Activated CD8-positive, alpha-beta T cell treated with anti-CD3 and anti-CD28 coated beads, Interleukin-2, amount 10 ng/mL, durations not matched to agents 7 days and 5 days (primary cell): ENCODE data around the gene STUB1. TPM values are rescaled to one million over a fixed set of nuclear protein-coding genes. Genes with fewer than 3 reads are reported as not detected.
A peak's percentile ranks its signal among the peaks of the same experiment; 100 is the strongest.

Experiments
- ATAC-seq: fragments of 150-1000 bp; cut with Tn5 transposase; one replicate; pipeline ENCODE4 v1.10.0; 2021; ENCODE audit warnings: moderate library complexity
- CTCF ChIA-PET: fragments of 350-600 bp; sonication (Branson Sonifier 250); formaldehyde crosslinking; loops from one replicate; lab custom pipeline; 2021; ENCODE audit warnings: antibody characterized with exemption; lab: Charles Lee
- POLR2A ChIA-PET: fragments of 350-600 bp; sonication (Branson Sonifier 250); formaldehyde crosslinking; loops from one replicate; lab custom pipeline; 2021; ENCODE audit warnings: antibody characterized with exemption; lab: Charles Lee
- DNase-seq: peaks from one replicate; pipeline ENCODE4 v3.0.0-alpha.2; 2020
- H3K27ac Mint-ChIP-seq: one replicate; pipeline ENCODE4 v1.8.0; 2021; ENCODE audit warnings: mild to moderate bottlenecking, mixed read lengths
- H3K27me3 Mint-ChIP-seq: one replicate; pipeline ENCODE4 v1.8.0; 2021; ENCODE audit warnings: low read depth, mixed read lengths
- H3K36me3 Mint-ChIP-seq: one replicate; pipeline ENCODE4 v1.8.0; 2021; ENCODE audit warnings: low read depth, mixed read lengths
- H3K4me1 Mint-ChIP-seq: one replicate; pipeline ENCODE4 v1.8.0; 2021; ENCODE audit warnings: low read depth, mixed read lengths
- H3K4me3 Mint-ChIP-seq: one replicate; pipeline ENCODE4 v1.8.0; 2021; ENCODE audit warnings: mild to moderate bottlenecking, mixed read lengths
- H3K9me3 Mint-ChIP-seq: one replicate; pipeline ENCODE4 v1.8.0; 2022; ENCODE audit warnings: mixed read lengths; ENCODE audit not compliant: insufficient read depth
- total RNA-seq, 2 experiments: library from RNA; stranded (reverse); gene quantifications; one replicate each; pipeline ENCODE4 v1.2.3, GENCODE V29; 2021

The STUB1 gene
- total RNA-seq, 2 experiments from 2014 or later: 80.4 to 86.4 TPM

GRCh38 chr16:693766-694165, 13.6 kb downstream of the STUB1 start:
- Mint-ChIP-seq H3K27me3 (peaks cover 20% of the 10 kb centered on the region), H3K4me3 (no peak overlapping the region), H3K9me3 (no peaks in the 10 kb centered on the region), H3K36me3 (no peaks in the 10 kb centered on the region), H3K4me1 (peaks cover 37% of the 10 kb centered on the region), H3K27ac (no peak overlapping the region)
- DNase-seq (no peak), ATAC-seq (no peak)
- POLR2A ChIA-PET: no interaction called here
- CTCF ChIA-PET: no interaction called here

GRCh38 chr16:694187-694862, 14.1 kb downstream of the STUB1 start:
- POLR2A ChIA-PET: no interaction called here
- no peaks in the 10 kb centered on the region for H3K9me3 Mint-ChIP-seq
- peak overlapping the region; percentile 56 for H3K4me3 Mint-ChIP-seq
- peaks cover 37% of the 10 kb centered on the region for H3K4me1 Mint-ChIP-seq
- no peak overlapping the region for H3K27ac Mint-ChIP-seq
- CTCF ChIA-PET: interaction anchor here (1.5 to 1.9 kb wide), 2 partner anchors 18 to 26 kb away, joined by 5 to 6 read pairs; no protein-coding TSS in a partner anchor
- peaks cover 21% of the 10 kb centered on the region for H3K27me3 Mint-ChIP-seq
- ATAC-seq: no peak
- DNase-seq: no peak
- no peaks in the 10 kb centered on the region for H3K36me3 Mint-ChIP-seq

GRCh38 chr16:694863-695354, 14.7 kb downstream of the STUB1 start:
- no peak for DNase-seq

GRCh38 chr16:695355-696089, 15.3 kb downstream of the STUB1 start:
- peak overlapping the region; percentile 78 for H3K27ac Mint-ChIP-seq
- peak; percentile 81 for ATAC-seq
- no peaks in the 10 kb centered on the region for H3K36me3 Mint-ChIP-seq
- H3K9me3 Mint-ChIP-seq: no peaks in the 10 kb centered on the region
- H3K4me3 Mint-ChIP-seq: peak overlapping the region; percentile 76
- H3K4me1 Mint-ChIP-seq: peaks cover 35% of the 10 kb centered on the region
- peaks cover 26% of the 10 kb centered on the region for H3K27me3 Mint-ChIP-seq
- POLR2A ChIA-PET: interaction anchor here (0.6 to 1.0 kb wide), 5 partner anchors 8 to 52 kb away, joined by 3 to 4 read pairs (median 4); partner anchors contain the start of gene ANTKMT
- CTCF ChIA-PET: interaction anchor here (0.9 to 1.9 kb wide), 5 partner anchors 17 to 108 kb away, joined by 3 to 6 read pairs (median 5); partner anchors contain the start of gene RHOT2
- DNase-seq: peak; percentile 69

More at GRCh38 chr16:694863-695354, 14.7 kb downstream of the STUB1 start:
- Mint-ChIP-seq H3K27me3 (peaks cover 23% of the 10 kb centered on the region), H3K4me1 (peaks cover 36% of the 10 kb centered on the region), H3K4me3 (peak overlapping the region; percentile 22), H3K27ac (no peak overlapping the region), H3K36me3 (no peaks in the 10 kb centered on the region), H3K9me3 (no peaks in the 10 kb centered on the region)
- ChIA-PET POLR2A (interaction anchor here (0.6 to 1.0 kb wide), 3 partner anchors 9 to 26 kb away, joined by 3 to 4 read pairs (median 3); partner anchors contain the start of gene ANTKMT), CTCF (interaction anchor here (1.0 to 1.9 kb wide), 4 partner anchors 17 to 109 kb away, joined by 3 to 6 read pairs (median 5); no protein-coding TSS in a partner anchor)
- no peak for ATAC-seq

GRCh38 chr16:698911-699671, 18.9 kb downstream of the STUB1 start:
- Mint-ChIP-seq H3K27me3 (peaks cover 38% of the 10 kb centered on the region), H3K27ac (no peak overlapping the region), H3K9me3 (no peaks in the 10 kb centered on the region), H3K4me1 (peaks cover 24% of the 10 kb centered on the region), H3K4me3 (peak overlapping the region; percentile 15), H3K36me3 (no peaks in the 10 kb centered on the region)
- POLR2A ChIA-PET: no interaction called here
- peak; percentile 56 for DNase-seq
- CTCF ChIA-PET: no interaction called here
- no peak for ATAC-seq

GRCh38 chr16:700684-701584, 20.7 kb downstream of the STUB1 start:
- ATAC-seq: peak; percentile 73
- Mint-ChIP-seq H3K4me1 (peaks cover 17% of the 10 kb centered on the region), H3K27me3 (peaks cover 33% of the 10 kb centered on the region), H3K27ac (no peak overlapping the region), H3K9me3 (no peaks in the 10 kb centered on the region), H3K36me3 (no peaks in the 10 kb centered on the region), H3K4me3 (no peak overlapping the region)
- POLR2A ChIA-PET: interaction anchor here (0.9 kb wide), 1 partner anchor 11 kb away, joined by 3 read pairs; the partner anchor contains the start of gene WDR24
- peak; percentile 54 for DNase-seq
- CTCF ChIA-PET: interaction anchor here (0.9 kb wide), 1 partner anchor 11 kb away, joined by 3 read pairs; no protein-coding TSS in a partner anchor

- POLR2A ChIA-PET: no interaction called here
These were observed 22.1 kb downstream of the STUB1 start for GRCh38 chr16:702341-702740.

GRCh38 chr16:703406-703805, 23.2 kb downstream of the STUB1 start:
- Mint-ChIP-seq H3K4me1 (peaks cover 11% of the 10 kb centered on the region), H3K27me3 (peaks cover 52% of the 10 kb centered on the region), H3K27ac (no peak overlapping the region), H3K9me3 (no peaks in the 10 kb centered on the region), H3K36me3 (no peaks in the 10 kb centered on the region), H3K4me3 (no peak overlapping the region)
- DNase-seq: no peak
- ATAC-seq: no peak
- ChIA-PET POLR2A (interaction anchor here (0.7 to 1.0 kb wide), 2 partner anchors 8 to 13 kb away, joined by 3 to 4 read pairs; partner anchors contain the start of gene WDR24), CTCF (interaction anchor here (1.0 kb wide), 1 partner anchor 9 kb away, joined by 4 read pairs; no protein-coding TSS in a partner anchor)

More at GRCh38 chr16:702341-702740, 22.1 kb downstream of the STUB1 start:
- Mint-ChIP-seq H3K27ac (no peak overlapping the region), H3K4me1 (peaks cover 11% of the 10 kb centered on the region), H3K4me3 (no peak overlapping the region), H3K9me3 (no peaks in the 10 kb centered on the region), H3K36me3 (no peaks in the 10 kb centered on the region), H3K27me3 (peaks cover 45% of the 10 kb centered on the region)
- CTCF ChIA-PET: no interaction called here
- no peak for ATAC-seq
- no peak for DNase-seq

- Mint-ChIP-seq H3K9me3 (no peaks in the 10 kb centered on the region), H3K27me3 (peaks cover 53% of the 10 kb centered on the region), H3K36me3 (no peaks in the 10 kb centered on the region), H3K27ac (no peak overlapping the region), H3K4me3 (no peak overlapping the region), H3K4me1 (peaks cover 8% of the 10 kb centered on the region)
- ChIA-PET CTCF (interaction anchor here (1.0 kb wide), 1 partner anchor 9 kb away, joined by 4 read pairs; no protein-coding TSS in a partner anchor), POLR2A (interaction anchor here (1.0 to 1.1 kb wide), 2 partner anchors 9 to 11 kb away, joined by 3 read pairs; partner anchors contain the start of gene METRN)
- DNase-seq (no peak), ATAC-seq (no peak)
These were observed 23.8 kb downstream of the STUB1 start for GRCh38 chr16:704047-704446.
